Activated CD4-positive, CD25-positive, alpha-beta regulatory T cell treated with anti-CD3 and anti-CD28 coated beads, Interleukin-2, amount 50 U/mL, for 72 hours (primary cell): Measurements from ENCODE around the gene NFE2L1.
"Not testable (repeated sequence)": the region's sequence is repeated elsewhere in the genome, so short reads cannot be mapped to it uniquely, and the experiment has no call there.

Experiments used
- DNase-seq: peaks from one replicate; pipeline ENCODE4 v3.0.0; 2021

NFE2L1 gene

DNA sequence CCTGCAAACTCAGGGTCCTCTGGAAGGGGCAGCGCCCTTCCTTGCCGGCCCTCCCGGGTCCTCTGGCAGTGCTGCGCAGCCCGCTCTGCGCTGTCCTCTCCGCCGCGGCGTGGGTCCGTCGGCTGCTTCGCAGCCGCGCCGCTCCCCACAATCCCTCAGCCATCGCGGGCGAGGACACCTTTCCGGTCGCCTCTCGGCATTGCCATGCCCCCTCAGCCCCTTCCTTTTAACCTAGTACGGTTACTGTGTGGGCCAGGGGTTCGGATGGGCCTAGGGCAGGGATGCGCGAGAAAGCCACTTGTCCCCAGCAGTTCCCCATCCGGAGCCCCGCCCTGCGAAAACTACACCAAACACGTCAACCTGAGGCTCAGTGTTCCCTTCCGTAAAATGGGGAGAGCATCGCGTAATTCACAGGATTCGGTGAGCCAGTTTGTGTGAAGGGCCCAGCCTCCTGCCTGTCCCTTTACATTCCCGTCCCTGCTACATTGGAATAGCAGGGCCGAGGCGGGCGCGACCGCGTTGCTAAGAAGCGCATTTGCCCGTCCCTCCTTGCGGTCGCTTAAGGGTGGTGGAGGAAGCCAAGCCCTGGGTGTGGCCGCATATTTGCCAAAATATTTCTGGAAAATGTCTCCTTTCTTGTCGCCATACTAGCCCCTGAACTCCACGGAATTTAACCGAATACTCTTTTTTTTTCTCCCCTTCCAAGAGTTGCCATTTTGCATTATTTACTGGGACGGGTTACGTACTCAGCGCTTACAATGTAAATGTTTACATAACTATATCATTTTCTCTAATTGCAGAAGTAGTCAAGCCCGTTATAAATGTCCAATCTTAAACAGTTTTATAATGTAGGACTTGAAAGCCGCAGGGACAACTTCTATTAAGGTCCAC, 23.8 kb upstream of the NFE2L1 start:
- peak; percentile 47 for DNase-seq

DNA sequence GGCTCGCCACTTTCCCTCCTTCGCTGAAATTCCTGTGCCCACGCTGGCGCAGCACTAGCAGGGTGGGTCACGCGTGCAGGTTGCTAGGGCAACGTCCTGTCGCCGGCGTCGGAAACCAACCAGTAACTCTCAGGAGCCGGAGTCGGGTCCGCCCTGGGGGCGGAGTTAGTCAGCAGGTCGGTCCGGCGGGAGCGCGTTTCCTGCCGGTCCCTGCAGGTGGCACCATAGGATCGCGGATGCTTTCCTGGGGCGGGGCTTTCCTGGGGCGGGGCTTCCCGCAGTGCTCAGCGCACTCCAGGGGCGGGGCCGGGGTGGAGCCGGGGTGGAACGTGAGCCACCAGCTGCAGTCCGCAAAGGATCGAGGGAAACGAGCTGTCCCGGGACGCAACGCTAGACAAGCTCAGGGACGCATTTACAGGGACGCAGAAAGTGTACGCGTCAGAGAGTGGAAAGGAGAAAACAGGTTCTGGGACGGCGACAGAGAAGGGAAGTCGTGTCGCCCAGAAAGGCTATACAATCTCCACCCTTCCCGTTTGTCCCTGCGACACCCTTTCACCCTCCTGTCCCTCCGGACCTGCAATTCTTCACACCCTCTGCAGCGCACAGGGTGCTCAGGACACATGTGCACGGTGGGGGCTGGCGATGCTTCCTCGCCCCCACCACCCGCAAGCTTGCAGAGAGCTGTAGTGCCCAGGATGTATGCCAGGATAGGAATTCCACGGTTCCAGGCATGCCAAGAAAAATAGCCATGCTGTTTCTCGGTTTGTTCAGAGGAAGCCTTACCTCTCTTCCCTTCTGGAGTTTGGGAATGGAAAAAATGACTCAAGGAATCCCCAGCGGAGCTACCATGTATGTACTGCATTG, 22.9 kb upstream of the NFE2L1 start:
- peak; percentile 98 for DNase-seq

DNA sequence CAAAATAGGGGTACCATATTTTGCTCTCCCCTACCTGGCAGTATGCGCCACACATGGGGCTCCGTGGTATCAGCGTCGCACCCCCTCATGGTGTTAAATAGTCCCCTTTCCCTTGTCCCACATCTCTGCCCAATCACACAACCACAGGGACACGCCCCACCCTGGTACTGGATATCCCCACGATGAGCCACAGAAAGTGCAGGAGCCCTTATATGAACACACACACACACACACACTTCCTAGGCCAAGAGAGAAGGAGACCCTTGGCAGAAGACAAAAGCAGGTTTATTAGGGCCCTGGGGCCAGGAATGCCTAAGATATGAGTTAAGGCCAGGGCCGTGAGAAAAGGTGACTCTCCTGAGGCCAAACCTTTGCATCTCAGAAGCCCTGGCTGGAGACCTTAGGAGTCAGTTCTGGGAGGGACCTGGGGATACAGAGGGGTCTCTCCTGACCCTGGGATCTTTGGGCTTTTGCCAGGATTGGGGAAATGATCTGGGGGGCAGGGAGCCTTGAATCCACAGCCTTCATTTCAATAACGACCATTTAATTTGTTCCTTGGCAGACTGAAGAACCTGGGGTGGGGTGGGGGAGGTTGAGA, 22.2 kb upstream of the NFE2L1 start:
- DNase-seq: no peak

DNA sequence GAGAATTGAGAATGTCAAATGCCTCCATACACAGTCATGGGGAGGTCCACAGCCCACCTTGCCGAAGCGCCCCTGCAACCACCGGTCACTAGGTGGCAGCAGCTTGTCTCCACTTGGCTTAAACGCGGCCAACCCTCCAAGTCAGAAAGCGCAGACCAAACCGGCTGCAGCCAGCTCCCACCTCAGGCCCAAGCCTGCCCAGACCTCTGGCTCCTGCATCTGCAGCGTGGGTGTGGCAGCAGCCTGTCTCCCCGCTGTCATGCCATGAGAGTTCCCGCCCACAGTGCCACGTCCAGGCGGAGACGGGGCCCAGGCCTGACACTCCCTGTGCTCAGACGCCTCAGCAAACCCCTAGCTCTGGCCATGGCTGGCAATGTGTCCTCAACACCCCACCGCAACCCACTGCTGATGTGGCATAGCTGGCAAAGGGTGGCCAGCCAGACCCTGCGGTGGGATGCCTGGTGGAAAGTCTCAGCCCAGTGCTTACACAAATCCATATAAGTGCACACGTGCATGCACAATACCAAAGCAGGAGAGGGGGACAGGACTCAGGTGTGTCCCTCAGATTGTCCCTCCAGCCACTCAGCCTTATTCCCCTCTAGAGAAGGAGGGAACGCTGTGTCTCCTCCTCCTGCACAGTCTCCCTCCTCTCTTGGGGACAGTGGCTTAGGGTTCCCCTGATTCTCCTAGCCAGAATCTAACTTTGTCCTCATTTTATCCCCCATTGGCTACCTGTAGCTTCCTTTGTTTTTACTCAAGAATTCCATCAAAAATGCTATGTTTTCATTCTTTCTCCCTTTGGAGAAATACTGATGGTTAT, 21.4 kb upstream of the NFE2L1 start:
- DNase-seq: peak; percentile 69

DNA sequence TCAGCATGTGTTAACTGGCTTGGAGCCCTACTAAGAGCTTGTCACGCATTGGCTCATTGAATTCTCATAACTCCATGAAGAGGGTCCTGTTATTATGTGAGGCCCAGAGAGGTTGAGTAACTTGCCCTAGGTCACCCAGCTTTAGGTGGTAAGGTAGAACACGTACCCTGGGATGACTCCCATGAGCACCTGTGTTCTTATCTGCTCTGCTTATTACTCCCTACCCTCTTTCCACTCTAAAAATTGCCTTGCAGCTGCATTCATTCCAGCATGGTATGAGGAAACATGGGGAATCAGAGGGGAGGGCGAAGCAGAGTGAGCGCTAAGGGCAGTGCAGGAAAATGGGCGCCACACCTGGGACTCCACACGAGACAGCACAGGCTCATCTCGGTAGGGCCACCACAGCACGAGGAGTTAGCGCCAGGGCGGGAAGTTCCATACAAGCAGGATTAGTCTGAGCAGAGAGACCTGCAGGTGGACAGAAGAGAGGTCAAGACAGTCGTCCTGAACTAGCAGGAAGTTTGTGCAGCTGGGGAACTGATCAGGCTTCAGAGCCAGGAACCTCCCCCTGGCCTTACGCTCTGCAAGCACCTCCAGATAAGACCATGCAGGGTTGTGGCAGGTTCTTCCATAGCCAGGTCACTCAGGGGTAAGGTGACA, 20.7 kb upstream of the NFE2L1 start:
- no peak for DNase-seq

DNA sequence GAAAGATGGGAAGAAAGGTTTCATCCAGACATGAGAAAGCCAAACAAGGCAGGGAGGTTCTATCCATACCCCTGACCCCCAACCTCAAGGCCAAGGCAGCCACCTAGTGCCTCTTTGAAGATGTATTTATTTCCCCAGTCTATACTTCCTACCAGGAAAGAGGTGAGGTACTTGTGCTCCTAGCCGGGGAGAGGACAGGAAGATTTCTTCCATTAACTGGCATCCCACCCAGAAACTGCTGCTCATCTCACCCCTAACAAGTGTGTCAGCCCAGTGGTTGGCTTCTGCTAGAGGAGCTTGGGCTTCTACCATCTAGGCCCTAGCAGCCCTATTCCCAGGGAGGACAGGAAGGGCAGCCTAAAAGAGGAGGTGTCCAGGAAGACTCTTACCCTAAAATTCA, 19.4 kb upstream of the NFE2L1 start:
- no peak for DNase-seq

DNA sequence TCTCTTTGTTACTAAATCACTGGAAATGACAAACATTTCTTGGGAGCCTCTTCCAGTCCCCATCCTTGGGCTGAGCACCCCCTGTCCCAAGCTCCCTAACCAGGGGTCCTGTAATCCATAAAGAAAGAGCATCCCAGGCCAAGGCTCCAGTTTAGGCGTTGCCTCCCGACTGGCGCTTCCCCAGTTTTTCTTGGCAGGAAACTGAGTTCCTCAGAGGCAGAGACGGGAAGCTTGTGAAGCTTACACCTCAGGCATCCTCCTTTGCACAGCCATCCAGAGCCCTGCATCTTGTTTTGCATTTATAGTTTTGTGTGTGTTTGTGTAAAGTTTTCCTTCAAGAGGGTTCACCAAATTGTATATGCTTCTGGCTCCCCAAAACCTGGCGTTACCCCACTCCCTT, 17.6 kb upstream of the NFE2L1 start:
- no peak for DNase-seq

DNA sequence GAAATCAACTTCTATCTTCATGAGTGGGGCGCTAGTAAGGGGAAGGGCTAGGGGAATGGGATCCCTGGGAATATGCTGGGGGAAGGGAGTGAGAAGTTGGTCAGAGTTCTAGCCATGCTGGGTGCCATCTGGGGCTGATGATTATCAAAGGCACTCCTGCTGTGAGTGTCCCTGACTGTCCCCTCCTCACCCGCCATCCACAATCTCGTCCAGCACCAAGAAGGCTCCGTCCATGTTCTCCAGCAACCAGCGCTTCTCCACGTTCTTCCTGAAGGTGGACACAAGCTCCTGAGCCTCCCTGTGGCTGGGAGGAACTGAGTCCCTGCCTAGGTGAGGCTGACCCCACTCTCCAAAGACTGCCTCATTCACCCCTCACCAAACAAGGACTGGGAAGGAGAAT, 16.2 kb upstream of the NFE2L1 start:
- DNase-seq: no peak

DNA sequence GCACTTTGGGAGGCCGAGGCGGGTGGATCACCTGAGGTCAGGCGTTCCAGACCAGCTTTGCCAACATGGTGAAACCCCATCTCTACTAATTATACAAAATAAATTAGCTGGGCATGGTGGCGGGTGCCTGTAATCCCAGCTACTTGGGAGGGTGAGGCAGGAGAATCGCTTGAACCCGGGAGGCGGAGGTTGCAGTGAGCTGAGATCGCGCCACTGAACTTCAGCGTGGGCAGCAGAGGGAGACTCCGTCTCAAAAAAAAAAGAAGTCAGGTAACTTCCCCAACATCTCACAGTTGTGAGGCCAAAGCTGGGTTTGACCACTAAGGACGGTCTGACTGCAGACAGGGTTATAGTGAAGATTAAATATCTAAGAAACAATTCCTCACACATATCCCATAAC, 13.4 kb upstream of the NFE2L1 start:
- not testable (repeated sequence) for DNase-seq

DNA sequence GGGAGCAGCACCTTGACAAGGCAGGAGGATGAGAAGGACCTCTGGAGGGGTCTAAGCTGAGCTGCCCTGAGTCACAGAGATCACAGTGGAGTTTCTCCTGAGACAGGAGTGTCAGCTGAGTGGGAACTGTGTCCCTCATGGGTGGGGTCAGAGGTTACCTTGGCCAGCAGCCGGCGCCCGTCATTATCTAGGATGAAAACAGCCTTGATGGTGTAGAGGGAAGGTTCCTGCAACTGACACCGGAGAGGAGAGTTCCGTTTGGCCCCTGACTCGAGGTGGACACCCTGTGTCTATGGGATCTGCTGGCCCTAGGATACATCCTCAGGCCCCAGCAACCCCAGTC, 11.5 kb upstream of the NFE2L1 start:
- no peak for DNase-seq

DNA sequence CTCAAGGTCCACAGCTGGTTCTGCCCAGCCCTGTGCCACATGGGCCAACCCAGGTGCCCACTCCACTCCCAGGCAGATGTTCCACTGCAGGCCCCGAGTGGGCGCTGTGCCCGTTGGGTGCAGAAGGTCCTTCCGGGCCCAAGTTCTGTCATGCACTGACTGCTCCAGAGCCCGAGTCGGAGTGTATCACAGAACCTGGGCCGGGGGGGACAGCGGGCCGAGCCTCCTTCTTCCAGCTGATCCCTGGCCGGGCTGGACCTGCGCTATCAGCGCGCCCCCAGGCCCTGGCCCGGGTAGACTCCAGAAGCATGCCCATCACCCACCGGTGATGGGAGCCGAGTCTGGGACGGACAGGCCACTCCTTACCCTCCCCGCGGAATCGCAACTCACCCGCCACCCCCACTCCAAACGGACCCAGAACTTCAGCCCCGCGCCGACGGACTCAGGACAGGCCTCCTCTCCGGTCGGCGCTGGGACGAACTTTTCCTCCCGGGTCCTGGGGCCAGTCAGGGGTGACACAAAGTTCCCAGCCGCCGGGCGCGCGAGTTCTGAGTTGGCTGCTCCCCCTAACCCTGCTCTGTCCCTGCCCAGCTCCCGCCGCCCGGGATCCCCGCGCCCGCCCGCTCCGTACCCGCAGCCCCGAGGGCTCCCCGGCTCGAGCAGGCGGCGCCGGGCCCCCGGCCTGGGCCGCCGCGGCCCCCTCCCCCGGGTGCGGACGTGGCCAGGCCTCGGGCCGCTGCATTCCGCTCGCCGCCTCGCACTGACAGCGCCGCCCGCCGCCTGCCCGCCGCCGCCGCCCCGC, 10.9 kb upstream of the NFE2L1 start, which contains the start of gene COPZ2:
Gene COPZ2 (minus strand): TSS at position 762 of the 802 bp plus-strand sequence. CDS start 20 bp downstream, at position 742.
- peak; percentile 62 for DNase-seq

DNA sequence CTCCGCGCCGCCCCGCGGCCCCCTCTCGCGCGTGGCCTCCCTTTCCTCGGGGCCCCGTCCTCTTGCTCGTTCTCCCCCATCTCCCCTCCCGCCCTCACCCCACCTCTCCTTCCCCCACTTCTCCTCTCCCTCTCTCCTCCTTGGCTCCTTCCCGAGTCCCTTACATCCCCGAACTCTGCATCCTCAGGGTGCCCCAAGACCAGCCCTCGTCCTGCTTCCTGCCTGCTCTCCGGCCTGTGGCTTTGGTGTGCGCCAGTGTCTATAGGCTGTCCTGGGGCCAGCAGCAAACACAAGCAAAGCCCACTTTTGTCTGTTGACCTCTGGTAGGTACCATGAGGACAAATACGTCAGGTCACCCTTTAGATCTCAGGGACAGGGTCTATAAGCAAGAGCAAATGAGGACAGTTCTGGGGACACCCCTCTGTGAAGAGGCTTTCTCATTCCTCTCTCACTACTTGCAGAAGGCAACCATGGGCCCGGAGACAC, 10.3 kb upstream of the NFE2L1 start:
- no peak for DNase-seq

DNA sequence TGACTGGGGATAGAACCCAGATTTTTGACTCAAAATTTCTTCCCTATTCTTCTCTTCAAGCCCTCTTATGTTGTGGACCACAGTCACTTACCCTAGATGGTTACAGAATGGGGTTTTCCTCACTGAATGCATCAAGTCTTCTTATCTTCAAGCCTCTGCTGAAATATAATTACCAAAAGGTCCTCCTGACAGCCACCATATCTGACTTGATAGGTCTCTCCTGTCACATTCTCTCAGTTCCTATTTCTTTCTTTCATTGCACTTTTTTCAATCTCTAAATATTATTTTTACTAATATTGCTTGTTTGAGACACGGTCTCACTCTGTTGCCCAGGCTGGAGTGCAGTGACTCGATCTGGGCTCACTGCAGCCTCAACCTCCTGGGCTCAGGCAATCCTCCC, 9.5 kb upstream of the NFE2L1 start:
- DNase-seq: no peak

DNA sequence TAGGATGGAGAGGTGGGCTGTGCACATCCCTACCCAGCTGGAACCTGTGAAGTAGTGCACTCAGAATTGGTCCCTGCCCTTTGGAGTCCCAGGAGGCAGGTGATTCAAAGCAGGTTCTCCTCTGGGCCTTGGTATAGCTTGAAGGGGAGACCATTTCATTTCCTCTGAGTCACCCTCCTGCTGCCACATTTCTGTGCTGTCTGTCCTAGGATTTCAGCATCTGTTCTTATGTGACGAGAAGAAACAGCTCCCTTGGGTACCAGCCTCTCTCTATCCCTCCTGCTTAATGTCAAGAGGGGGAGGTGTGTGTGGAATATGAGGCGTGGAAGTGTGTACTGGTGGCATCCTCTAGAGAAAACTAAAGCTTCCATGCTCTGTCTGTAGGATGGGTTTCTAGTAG, 5.0 kb upstream of the NFE2L1 start:
- no peak for DNase-seq

DNA sequence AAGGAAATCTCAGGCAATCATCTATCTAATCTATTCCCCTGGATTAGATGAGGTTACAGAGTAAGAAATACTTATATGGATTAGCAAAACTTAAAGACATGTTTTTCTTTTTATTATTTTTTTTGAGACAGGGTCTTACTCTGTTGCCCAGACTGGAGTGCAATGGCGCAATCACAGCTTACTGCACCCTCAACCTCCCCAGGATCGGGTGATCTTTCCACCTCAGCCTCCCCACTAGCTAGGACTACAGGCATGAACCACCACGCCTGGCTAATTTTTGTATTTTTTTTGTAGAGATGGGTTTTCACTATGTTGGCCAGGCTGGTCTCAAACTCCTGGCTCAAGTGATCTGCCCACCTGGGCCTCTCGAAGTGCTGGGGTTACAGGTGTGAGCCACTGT, 3.3 kb upstream of the NFE2L1 start:
- DNase-seq: no peak

DNA sequence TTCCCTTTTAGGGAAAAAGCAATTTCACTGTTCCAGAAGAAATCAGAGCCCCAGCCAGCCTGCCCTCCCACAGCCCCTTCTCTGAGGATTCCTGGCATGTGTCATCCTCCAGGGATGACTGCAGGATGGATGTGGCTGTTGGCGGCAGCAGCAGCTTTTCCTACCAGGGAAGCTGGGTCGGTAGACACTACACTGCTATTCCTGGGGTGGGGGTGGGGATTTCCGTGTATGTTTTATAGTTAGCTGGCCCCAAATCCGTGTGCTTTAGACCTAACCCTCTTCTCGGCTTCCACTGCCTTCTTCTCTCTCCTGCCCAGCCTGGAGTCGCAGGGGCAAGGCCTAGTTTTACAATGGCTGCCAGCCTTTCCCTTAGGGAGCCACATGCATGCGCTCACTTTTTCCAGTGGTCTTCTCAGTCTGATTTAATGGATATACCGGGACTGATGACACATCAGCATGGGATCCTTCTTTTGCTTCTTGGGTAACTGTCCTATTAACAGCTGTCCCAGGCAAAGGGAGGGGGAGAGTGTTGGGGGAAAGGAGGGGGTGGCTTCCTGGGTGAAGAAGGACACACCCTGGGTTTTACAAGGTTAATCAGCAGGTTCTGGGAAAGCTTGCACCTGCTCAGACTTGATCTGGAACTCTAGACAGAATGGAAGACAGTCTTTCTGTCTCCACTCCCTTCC, 2.7 kb upstream of the NFE2L1 start:
- no peak for DNase-seq

DNA sequence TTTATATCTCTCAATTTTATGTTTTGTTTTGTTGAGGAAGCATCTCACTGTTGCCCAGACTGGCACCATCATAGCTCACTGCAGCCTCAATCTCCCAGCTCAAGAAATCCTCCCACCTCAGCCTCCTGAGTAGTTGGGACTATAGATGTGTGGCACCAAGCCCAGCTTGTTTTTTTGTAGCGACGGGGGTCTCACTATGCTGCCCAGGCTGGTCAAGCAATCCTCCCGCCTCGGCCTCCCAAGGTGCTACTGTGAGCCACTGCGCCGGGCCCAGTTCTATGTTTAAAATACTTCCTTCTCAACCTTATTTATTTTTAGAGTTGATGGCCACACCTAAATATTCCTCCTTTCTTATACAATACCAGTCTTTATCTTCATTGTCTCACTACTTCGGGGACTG, 1.9 kb upstream of the NFE2L1 start:
- DNase-seq: no peak

DNA sequence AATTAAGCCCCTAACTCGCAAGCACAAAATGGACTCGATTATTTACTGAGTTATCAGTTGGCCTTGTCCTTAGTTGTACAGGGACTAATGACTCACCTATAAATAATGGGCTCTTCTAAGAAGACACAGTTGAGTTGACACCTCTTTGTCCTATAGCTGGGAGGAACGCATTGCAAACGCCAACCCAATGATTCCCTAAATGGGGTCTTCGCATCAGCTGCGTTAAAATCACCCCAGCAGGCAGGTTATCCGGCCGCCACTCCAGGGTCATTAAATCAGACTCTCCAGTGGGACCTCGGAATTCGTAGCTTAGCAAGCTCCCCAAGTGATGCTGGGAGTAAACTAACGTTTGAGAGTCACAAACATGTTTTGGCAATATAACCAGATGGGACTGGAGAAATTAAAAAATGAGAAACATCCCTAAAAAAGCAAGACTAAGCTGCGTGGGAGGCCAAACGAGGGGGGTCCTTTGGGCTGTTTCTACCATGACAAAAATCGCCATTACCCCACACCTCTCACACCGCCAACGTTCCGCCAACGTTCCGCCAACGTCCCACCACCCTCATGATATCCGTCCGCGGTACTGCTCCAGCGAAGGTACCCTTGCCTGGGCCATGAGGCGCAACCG, 932 bp upstream of the NFE2L1 start:
- DNase-seq: no peak

DNA sequence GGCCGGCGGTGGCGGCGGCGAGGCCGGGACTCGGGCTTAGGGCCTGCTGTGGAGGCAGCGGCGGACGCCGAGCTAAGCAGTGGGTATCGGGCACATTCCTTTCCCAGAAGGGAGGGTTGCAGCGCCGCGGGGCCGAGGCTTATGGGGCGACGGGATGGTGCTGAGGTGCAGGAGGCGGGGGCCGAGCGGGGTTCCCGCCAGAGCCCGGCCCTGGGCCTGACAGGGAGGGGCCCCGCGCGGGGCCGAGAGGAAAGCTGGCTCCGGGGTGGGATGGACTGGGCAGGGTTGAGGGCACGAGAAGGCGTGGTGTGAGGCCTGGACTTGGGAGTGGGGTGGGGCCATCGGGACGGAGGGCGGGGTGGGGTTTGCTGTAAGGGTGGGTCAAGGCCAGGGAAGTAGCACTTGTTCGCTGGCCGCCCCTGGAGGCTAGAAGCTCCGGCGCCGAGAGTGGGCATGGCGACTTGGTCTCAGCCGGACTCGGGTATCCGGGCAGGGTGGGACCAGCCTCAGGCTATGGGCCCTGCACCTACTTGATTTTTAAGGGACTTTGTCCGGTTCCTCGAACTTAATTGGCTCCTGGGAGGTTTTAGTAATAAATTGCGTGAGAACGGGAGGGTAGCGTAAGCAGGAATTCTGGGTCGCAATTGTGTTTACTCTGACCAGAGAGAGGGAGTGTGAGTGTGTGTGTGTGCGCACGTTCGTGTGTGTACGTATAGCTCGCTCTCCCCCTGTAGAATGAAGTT, 396 bp downstream of the NFE2L1 start:
- DNase-seq: no peak
